ENCODE measurements around the gene MPC1. TPM values are rescaled to one million over a fixed set of nuclear protein-coding genes. Genes with fewer than 3 reads are reported as not detected.

MPC1 gene
- total and polyA plus RNA-seq, 2 donors (not counting 3 experiments of a cell fraction or from before 2014, with no cell fraction given) = 15.5 to 17.5 TPM

DNA sequence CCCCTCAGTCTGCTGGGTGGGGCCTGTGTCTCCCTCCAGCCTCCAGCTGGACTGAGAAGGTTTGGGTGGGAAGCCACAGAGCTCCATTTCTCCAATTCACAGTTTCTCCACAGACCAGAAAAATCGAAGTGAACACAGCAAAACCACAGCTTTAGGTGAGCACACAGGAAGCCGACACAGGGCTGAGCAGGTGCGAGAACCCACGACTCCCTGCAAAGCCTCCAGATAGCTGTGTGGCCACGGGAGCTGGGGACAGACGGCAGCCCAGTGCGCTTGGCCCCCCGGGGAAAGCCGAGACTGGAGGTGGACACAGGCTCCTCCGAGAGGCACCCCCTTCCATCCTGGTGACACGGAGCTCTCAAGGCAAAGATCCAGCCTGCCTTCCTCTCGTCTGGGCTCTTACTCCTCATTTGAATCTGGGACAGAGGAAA, 29.0 kb upstream of the MPC1 start:
- intact Hi-C loops (cut with micrococcal nuclease) = no loop called here
- ChIA-PET POLR2A (no interaction called here), CTCF (no interaction called here)
- Histone ChIP-seq H3K4me3 (replicated peaks in 1 of 3; ENCODE audit: insufficient read depth in 1 of 3, low read depth in 1 of 3, low read length in 3 of 3) (no peak overlapping the region), H3K79me2 (ENCODE audit: control insufficient read depth, insufficient read depth, low read length) (no peaks in the 10 kb centered on the region), H4K20me1 (replicated peaks; ENCODE audit: control insufficient read depth, extremely low read depth, insufficient read depth, low read length) (no peaks in the 10 kb centered on the region), H3K27ac (ENCODE audit: insufficient read depth, low read depth, low read length) (no peak overlapping the region), H3K4me2 (ENCODE audit: insufficient read depth, low read length) (no peak overlapping the region), H2AFZ (ENCODE audit: low read depth, low read length) (no peak overlapping the region), H3K4me1 (ENCODE audit: control insufficient read depth, extremely low read depth, insufficient read depth, low read length) (no peaks in the 10 kb centered on the region), H3K9ac (replicated peaks; ENCODE audit: extremely low read depth, insufficient read depth, low read length) (no peak overlapping the region), H3K9me3 (replicated peaks; ENCODE audit: control insufficient read depth, insufficient read depth, low read length) (no peaks in the 10 kb centered on the region), H3K9me1 (replicated peaks; ENCODE audit: control insufficient read depth, extremely low read depth, insufficient read depth, low read length) (no peaks in the 10 kb centered on the region), H3K27me3 (ENCODE audit: control insufficient read depth in 2 of 2, insufficient read depth in 2 of 2, low read length in 2 of 2) (no peaks in the 10 kb centered on the region), H3K36me3 (ENCODE audit: control insufficient read depth in 2 of 2, extremely low read depth in 1 of 2, insufficient read depth in 2 of 2, low read length in 2 of 2) (peaks cover 0 to 36% of the 10 kb centered on the region in 2 experiments)
- DNase-seq (ENCODE audit: low read depth, low spot score) (no peak), FAIRE-seq (no peak)
- dilution Hi-C loops (cut with MboI; ENCODE audit: extremely low pct_ligation_motif_present, low sequenced_read_pairs) = no loop called here
- TF ChIP-seq FOS (IDR thresholded peaks at IDR 0.05; ENCODE audit: borderline replicate concordance, insufficient read depth, low read length) (no peak), GATA2 (IDR thresholded peaks at IDR 0.05; ENCODE audit: insufficient read depth, insufficient read length, low read depth, low read length) (no peak), POLR2AphosphoS5 (IDR thresholded peaks at IDR 0.05; ENCODE audit: insufficient read depth, low read depth, low read length) (no peak), MYC (IDR thresholded peaks at IDR 0.05; ENCODE audit: low read depth, low read length) (no peak), EZH2 (IDR thresholded peaks at IDR 0.05; ENCODE audit: borderline replicate concordance, low read depth, low read length, severe bottlenecking) (no peak), JUN (IDR thresholded peaks at IDR 0.05; ENCODE audit: borderline replicate concordance, insufficient read depth, insufficient read length, low read depth) (no peak), POLR2A (IDR thresholded peaks at IDR 0.05; ENCODE audit: low read depth, low read length) (no peak)
- TF ChIP-seq, protein P1, sequence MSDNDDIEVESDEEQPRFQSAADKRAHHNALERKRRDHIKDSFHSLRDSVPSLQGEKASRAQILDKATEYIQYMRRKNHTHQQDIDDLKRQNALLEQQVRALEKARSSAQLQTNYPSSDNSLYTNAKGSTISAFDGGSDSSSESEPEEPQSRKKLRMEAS (IDR thresholded peaks at IDR 0.05; ENCODE audit: insufficient read depth, insufficient read length) = no peak
- TF ChIP-seq, protein P2, sequence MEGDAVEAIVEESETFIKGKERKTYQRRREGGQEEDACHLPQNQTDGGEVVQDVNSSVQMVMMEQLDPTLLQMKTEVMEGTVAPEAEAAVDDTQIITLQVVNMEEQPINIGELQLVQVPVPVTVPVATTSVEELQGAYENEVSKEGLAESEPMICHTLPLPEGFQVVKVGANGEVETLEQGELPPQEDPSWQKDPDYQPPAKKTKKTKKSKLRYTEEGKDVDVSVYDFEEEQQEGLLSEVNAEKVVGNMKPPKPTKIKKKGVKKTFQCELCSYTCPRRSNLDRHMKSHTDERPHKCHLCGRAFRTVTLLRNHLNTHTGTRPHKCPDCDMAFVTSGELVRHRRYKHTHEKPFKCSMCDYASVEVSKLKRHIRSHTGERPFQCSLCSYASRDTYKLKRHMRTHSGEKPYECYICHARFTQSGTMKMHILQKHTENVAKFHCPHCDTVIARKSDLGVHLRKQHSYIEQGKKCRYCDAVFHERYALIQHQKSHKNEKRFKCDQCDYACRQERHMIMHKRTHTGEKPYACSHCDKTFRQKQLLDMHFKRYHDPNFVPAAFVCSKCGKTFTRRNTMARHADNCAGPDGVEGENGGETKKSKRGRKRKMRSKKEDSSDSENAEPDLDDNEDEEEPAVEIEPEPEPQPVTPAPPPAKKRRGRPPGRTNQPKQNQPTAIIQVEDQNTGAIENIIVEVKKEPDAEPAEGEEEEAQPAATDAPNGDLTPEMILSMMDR (IDR thresholded peaks at IDR 0.05; ENCODE audit: extremely low read depth in 1 of 2, insufficient read depth in 1 of 2, low read depth in 1 of 2, low read length in 2 of 2) = no peak
- no TSS peak for BruUV-seq (replicated peaks)
